GM19372 (cell line): Measurements from ENCODE around the gene ZNF211.

Experiments used
- ATAC-seq: cut with Tn5 transposase; IDR thresholded peaks from one replicate; pipeline ENCODE4 v1.9.1; 2021; ENCODE audit warnings: mild to moderate bottlenecking, low read depth, moderate library complexity; ENCODE audit not compliant: unreplicated experiment

The ZNF211 gene

DNA sequence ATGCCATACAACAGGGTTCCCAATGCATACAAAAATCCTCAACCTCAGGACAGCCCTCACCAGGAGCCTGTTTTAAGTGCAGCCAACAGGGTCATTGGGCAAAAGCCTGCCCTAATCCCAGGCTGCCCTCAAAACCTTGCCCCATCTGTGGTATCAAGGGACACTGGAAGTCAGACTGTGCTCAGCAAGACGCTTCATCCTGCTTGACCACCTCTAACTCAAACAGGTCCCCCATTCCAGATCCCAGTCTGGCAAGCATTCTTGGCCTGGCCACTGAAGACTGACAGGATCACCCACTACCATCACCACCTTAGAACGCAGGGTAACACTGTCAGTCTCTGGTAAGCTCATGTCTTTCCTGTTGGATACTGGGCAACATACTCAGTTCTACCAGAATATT, 20.7 kb downstream of the ZNF211 start:
- no peak for ATAC-seq

DNA sequence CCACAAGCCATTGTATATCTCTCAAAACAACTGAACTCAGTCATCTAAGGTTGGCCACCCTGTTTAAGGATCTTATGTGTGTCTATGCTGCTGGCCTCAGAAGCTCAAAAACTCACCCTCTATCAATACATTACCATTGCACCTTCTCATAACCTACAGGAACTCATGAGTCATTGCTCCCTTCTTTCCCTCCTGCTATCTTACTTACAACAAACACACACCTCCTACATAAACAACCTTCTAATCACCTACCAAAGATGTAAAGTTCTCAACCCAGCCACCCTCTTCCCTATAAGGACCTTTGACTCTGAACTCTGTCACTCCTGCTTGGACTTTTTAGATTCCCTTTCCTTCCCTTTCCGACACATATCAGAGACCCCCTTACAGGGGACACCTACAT, 22.5 kb downstream of the ZNF211 start:
- ATAC-seq, result no peak

DNA sequence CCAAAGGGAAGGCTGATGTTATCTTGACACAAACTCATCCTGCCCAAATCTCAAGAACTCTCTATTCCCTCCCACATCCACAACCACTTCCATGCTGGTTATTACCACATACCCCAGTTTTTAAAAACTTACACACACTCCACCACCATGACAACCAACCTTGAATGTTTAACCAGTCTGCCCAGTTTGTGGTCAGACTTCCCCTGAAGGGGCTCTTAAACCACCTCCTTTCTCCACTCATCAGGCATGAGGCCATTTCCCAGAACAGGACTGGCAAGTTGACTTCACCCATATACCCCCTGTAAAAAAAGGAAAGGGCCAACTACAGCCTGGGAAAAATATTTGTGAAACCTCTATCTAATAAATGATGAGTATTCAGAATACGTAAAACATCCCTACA, 23.4 kb downstream of the ZNF211 start:
- no peak for ATAC-seq

DNA sequence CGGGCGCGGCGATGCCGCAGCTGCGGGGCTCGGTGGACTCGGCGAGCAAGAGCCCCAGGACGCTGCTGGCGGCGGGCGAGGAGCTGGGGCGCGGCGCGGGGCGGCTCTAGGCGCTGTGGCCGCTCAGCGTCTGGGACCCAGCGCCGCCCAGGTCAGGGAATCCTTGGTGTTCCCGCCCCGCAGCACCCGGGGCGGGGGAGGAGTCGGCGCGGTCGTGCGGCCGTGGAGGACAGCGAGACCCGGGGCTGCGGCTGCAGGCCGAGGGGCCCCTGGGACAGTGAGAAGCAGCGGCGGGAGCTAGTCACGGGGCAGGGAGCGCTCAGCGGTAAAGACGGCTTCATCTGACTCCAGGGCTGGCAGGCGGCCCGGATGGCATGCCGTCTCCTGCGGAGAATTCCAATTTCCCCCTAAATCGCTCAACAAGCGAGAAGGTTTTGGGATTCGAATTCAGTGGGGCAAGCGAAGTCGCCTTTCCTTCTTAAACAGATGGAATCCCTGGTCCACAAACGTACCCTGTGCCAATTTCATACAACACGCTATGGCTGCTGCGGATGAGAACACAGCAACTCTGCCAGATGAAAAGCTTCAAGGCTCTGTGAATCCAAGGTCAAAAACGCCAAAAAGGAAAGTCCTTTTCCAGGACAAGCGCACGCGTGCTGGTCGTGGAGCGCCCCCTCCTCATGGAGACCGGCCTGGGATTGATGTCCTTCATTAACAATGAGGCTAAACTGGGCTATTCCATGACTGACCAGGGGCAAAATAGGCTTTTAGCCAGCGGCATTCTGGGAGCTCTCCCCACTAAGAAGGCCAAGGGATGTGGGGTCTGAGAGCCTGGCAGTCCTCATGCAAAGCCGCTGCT, 31.5 kb downstream of the ZNF211 start:
- ATAC-seq, result no peak

DNA sequence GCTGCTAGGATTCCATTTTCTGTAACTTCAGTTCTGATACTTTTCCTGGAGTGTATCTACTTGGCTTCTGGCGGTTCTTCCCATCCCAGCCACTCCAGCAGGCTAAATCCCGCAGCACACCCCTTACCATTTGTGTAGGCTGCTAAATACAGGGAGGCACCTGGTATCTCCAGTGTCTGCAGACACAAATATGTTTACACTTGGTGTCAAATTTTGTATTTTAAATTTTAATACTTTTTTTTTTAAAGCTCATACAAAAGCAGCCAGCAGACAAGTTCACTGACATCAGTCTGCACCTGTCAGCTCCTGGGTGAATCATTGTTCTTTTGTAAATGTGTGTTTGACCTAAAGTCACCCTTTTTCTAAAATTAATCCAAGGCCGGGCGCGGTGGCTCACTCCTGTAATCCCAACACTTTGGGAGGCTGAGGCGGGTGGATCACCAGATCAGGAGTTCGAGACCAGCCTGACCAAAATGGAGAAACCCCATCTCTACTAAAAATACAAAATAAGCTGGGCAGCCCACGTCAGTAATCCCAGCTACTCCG, 32.4 kb downstream of the ZNF211 start:
- no peak for ATAC-seq

DNA sequence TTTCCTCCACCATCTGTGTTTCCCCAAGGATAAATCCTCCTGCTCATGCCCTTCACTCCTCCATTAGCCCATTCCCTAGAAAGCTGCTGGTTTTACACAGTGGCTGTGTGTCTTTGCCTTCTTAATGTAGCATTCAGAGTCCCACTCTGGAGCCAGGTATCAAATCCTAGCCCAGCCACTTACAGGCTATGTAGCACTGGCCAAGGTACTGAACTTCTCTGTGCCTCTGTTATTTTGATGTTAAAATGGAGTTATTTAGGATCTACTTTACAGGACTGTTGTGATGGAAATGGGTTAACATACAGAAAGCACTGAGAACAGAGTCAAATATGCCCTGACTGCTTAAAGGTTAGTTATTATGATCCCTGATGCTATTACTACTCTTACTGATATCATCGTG, 34.3 kb downstream of the ZNF211 start:
- ATAC-seq, result no peak

DNA sequence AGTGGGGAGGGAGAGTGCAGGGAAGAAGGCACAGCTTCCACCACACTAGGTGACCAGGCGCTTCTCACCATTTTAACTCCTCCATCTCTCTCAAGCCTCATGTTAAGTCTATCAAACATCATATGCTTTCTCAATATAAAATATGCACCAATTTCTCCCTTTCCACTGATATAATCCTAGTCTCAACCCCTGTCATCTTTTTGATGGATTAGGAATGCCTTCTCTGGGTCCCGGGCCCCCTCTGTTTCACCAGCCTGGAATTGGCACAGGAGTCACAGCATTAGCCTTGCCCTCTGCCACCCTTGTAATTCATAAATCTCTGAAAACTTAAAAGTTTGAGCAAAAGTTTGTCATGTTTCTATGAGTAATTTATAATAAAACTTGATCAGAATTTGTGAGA, 35.7 kb downstream of the ZNF211 start, which contains the start of gene ZSCAN4:
Gene ZSCAN4, plus strand, starts transcription at position 301 of the 400 bp plus-strand sequence. CDS start 7,211 bp downstream, outside the sequence.
- ATAC-seq, result no peak

DNA sequence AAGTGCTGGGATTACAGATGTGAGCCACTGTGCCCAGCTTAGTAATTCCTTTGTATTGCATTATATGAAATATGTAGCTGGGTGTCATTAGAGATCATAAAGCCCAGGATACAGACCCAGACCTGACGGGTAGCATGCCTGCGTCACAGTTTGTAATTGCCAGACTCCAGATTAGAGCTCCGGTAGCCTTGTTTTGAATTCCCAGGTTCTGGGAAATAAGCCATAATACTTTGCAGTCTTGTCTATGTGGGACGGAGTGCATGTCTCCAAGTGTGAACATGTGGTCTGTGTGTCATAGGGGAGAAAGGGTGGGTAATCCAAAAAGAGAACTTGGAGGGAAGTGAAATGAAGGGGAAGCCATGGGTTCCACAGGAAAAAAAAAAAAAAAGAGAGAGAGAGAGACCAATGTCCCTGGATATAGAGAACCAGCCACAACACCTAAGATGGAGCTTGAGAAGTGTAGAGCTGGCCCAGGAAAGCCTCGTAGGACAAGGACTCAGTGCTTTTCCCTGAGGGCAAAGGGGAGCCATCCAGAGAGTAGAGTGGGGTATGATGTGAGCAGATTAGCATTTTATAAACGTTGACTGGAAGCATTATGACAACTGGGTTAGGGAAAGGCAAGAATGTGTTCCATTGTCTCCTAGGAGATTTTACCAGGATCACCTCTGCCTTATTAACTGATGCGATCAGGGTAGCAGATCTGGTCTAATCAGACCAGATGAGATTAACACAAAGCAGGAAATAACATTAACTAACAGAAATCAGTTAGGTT, 38.3 kb downstream of the ZNF211 start:
- ATAC-seq, result no peak

DNA sequence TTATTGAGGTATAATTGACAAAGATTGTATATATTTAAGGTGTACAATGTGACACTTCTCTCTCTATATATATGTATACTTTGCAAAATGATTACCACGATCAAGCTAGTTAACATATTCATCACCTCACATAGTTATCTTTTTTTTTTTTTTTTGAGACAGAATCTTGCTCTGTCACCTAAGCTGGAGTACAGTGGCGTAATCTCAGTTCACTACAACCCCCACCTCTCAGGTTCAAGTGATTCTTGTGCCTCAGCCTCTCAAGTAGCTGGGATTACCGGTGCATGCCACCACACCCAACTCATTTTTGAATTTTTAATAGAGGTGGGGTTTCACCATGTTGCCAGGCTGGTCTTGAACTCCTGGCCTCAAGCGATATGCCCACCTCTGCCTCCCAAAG, 39.5 kb downstream of the ZNF211 start:
- no peak for ATAC-seq

DNA sequence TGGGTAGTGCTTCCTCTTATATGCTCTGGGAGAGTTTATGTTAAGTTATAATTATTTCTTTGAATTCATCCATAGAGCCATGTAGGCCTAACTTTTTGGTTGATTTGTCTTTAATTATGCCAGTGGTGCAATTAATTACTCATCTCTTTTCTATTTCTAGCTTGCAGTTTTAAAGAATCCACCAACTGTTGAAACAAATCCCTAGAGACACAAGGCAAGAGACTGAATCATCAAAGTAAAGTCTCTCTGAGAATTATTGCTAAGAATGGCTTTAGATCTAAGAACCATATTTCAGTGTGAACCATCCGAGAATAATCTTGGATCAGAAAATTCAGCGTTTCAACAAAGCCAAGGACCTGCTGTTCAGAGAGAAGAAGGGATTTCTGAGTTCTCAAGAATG, 42.9 kb downstream of the ZNF211 start:
- no peak for ATAC-seq

DNA sequence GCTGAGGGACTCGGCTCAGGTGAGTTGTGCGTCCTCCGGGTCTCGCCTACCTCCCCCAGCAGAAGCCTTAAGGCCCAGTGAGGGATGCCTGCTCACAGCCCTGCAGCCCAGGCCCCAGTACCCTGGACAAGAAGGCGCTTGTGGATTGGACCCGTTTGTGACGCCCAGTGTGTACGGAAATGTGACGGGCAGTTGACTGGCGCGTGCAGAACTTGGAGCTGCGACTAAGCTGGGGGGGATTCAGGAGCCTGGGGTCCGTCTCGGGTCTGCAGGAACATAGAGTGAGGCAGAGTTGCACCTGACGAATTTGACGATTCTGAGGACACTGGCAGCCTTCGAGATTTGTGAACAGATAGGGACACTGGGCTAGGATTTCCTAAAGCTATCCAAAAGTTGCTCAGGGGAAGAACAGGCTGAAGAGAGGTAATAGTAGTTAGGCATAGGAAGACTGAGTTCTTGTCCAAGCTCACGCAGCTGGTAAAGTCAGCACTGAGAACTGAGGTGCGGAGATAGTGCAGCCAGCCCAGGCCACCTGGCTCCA, 49.3 kb downstream of the ZNF211 start:
- ATAC-seq, result no peak

DNA sequence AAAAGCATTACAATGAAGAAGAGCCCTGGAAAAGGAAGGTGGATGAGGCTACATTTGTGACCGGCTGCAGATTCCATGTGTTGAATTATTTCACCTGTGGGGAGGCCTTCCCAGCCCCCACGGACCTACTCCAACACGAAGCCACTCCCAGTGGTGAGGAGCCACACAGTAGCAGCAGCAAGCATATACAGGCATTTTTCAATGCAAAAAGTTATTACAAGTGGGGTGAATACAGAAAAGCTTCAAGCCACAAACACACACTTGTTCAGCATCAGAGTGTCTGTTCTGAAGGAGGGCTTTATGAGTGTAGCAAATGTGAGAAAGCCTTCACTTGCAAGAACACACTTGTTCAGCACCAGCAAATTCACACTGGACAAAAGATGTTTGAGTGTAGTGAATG, 53.8 kb downstream of the ZNF211 start:
- ATAC-seq, result no peak

DNA sequence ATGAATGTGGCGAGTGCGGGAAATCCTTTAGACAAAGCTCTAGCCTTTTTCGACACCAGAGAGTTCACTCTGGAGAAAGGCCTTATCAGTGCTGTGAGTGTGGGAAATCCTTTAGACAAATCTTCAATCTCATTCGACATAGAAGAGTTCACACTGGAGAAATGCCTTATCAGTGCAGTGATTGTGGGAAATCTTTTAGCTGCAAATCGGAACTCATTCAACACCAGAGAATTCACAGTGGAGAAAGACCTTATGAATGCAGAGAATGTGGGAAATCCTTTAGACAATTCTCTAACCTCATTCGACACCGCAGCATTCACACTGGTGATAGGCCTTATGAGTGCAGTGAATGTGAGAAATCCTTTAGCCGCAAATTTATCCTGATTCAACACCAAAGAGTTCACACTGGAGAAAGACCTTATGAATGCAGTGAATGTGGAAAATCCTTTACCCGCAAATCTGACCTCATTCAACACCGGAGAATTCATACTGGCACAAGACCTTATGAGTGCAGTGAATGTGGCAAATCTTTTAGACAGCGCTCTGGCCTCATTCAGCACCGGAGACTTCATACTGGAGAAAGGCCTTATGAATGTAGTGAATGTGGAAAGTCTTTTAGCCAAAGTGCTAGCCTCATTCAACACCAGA, 54.5 kb downstream of the ZNF211 start:
- no peak for ATAC-seq

DNA sequence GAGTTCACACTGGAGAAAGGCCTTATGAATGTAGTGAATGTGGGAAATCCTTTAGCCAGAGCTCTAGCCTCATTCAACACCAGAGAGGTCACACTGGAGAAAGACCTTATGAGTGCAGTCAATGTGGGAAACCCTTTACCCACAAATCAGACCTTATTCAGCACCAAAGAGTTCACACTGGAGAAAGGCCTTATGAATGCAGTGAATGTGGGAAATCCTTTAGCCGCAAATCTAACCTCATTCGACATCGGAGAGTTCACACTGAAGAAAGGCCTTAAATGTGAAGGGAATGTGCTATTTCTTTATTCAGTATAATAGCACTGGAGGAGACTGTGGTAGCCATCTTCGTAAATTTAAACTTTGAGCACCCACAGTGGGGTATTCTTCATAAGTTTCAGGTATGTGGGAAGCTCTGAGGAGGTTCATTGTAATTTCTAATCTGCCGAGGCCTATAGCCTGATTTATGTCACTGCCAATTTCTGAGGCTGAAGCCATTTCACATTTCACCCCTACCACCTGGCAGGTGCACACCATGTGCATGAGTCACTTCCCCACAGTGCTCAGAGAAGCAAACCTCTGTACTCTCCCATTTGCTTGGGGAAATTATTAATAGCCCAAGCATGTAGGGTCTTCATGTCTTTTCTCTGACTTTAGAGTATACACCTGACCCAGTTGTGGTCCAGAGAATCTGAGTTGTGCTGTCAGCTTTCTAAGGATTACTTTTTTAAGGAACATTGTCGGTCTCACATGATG, 55.2 kb downstream of the ZNF211 start:
- ATAC-seq, result no peak

DNA sequence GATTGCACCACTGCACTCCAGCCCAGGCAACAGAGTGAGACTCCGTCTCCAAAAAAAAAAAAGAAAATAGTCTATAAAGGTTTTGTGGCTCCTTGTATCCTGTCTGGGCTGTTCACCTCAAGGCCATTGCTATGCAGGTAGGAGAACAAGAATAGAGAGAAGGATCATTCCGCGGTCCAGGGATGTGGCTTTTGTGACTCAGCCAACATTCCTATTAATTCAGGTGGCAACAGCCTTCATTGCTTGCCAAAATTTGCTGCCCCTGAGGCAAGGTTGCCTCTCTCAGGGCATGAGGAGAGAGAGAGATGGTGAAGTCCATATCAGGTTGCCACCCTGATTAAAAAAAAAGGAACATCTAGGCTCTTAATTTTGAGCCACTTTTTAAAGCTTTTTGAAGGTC, 56.8 kb downstream of the ZNF211 start:
- ATAC-seq, result no peak
